ENCODE data around the gene ANXA9.

ANXA9 gene

GRCh38 chr1:151043163-151043562, 61.1 kb downstream of the ANXA9 start:
- H3K9me3 Mint-ChIP-seq = no peaks in the 10 kb centered on the region
- no peaks in the 10 kb centered on the region for H3K27me3 Mint-ChIP-seq
- H3K4me3 Mint-ChIP-seq = no peak overlapping the region
- no peak for ATAC-seq
- H3K27ac Mint-ChIP-seq = no peak overlapping the region
- H3K36me3 Mint-ChIP-seq = peaks cover 13% of the 10 kb centered on the region
- H3K4me1 Mint-ChIP-seq = peaks cover 23% of the 10 kb centered on the region

All from stimulated activated memory B cell treated with anti-CD40 and anti-IgM and Interleukin-4, amounts not matched to agents 10 μg/mL and 1 μg/mL and 100 μg/mL, for 72 hours (primary cell).